Measurements from ENCODE around the gene MGAT4A. TPM values are rescaled to one million over a fixed set of nuclear protein-coding genes. Genes with fewer than 3 reads are reported as not detected.

Gene MGAT4A
- total and polyA plus RNA-seq, 2 of the 13 experiments (the other 11 are each of a cell fraction or from before 2014, with no cell fraction given) = 47.2 to 90.9 TPM

DNA sequence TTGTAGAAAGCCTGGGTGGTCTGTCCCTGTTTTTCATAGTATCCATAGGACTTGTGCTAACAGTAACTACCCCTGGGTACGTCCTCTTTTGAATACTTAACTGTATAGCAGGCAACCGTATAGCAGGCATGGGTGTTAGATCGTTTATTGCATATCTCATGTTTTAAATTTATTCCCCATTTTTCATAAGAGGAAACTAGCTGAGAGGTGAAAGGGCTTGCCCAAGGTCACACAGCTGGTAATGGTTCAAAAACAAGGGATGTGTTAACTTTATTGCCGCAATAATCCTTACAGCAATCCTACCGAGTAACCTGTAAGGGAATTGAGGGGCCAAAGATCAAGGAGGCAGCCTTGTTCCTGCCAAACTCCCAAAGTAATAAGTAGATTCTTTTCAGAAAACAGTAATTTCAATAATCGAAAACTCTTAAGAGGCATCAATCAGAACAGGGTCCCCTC is 990 bp upstream of the MGAT4A start (continued):
- TF ChIP-seq, protein P1, sequence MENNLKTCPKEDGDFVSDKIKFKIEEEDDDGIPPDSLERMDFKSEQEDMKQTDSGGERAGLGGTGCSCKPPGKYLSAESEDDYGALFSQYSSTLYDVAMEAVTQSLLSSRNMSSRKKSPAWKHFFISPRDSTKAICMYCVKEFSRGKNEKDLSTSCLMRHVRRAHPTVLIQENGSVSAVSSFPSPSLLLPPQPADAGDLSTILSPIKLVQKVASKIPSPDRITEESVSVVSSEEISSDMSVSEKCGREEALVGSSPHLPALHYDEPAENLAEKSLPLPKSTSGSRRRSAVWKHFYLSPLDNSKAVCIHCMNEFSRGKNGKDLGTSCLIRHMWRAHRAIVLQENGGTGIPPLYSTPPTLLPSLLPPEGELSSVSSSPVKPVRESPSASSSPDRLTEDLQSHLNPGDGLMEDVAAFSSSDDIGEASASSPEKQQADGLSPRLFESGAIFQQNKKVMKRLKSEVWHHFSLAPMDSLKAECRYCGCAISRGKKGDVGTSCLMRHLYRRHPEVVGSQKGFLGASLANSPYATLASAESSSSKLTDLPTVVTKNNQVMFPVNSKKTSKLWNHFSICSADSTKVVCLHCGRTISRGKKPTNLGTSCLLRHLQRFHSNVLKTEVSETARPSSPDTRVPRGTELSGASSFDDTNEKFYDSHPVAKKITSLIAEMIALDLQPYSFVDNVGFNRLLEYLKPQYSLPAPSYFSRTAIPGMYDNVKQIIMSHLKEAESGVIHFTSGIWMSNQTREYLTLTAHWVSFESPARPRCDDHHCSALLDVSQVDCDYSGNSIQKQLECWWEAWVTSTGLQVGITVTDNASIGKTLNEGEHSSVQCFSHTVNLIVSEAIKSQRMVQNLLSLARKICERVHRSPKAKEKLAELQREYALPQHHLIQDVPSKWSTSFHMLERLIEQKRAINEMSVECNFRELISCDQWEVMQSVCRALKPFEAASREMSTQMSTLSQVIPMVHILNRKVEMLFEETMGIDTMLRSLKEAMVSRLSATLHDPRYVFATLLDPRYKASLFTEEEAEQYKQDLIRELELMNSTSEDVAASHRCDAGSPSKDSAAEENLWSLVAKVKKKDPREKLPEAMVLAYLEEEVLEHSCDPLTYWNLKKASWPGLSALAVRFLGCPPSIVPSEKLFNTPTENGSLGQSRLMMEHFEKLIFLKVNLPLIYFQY (CRISPR knock-in tag; IDR thresholded peaks at IDR 0.05; ENCODE audit: borderline replicate concordance) = no peak
- TF ChIP-seq PPARG (CRISPR knock-in tag; conservative IDR thresholded peaks at IDR 0.05) (peak; percentile 77; the same call in 1 of the 2 replicates), RBFOX2 (IDR thresholded peaks at IDR 0.05; ENCODE audit: low read depth, low read length) (peak; percentile 10; the same call in 1 of the 2 replicates), NR2F6 (IDR thresholded peaks at IDR 0.05) (peak; percentile 89), NR2F6 (CRISPR knock-in tag; IDR thresholded peaks at IDR 0.05) (peak; percentile 70; the same call in 1 of the 2 replicates), HDAC2 (CRISPR knock-in tag; IDR thresholded peaks at IDR 0.05) (peak; percentile 49; the same call in 1 of the 2 replicates), SIX4 (CRISPR knock-in tag; IDR thresholded peaks at IDR 0.05) (no peak), TEF (CRISPR knock-in tag; IDR thresholded peaks at IDR 0.05) (no peak), NONO (IDR thresholded peaks at IDR 0.05) (no peak), NONO (CRISPR knock-in tag; conservative IDR thresholded peaks at IDR 0.05) (no peak), ELF3 (CRISPR knock-in tag; IDR thresholded peaks at IDR 0.05) (peak; percentile 29; the same call in 1 of the 2 replicates), ZNF737 (CRISPR knock-in tag; IDR thresholded peaks at IDR 0.05; ENCODE audit: borderline replicate concordance) (no peak), GPN1 (CRISPR knock-in tag; IDR thresholded peaks at IDR 0.05; ENCODE audit: borderline replicate concordance) (no peak), HHEX (CRISPR knock-in tag; IDR thresholded peaks at IDR 0.05) (no peak), PHF5A (CRISPR knock-in tag; IDR thresholded peaks at IDR 0.05; ENCODE audit: low read depth, unreplicated experiment) (no peak), SAP130 (CRISPR knock-in tag; IDR thresholded peaks at IDR 0.05; ENCODE audit: low read depth) (peak; percentile 72), HMG20A (CRISPR knock-in tag; IDR thresholded peaks at IDR 0.05; ENCODE audit: borderline replicate concordance) (peak; percentile 54; the same call in 1 of the 2 replicates), ZNF563 (CRISPR knock-in tag; IDR thresholded peaks at IDR 0.05) (no peak), THRA (CRISPR knock-in tag; IDR thresholded peaks at IDR 0.05; ENCODE audit: borderline replicate concordance) (peak; percentile 15; the same call in 1 of the 2 replicates), ZFP90 (CRISPR knock-in tag; IDR thresholded peaks at IDR 0.05; ENCODE audit: borderline replicate concordance) (no peak), ZNF207 (IDR thresholded peaks at IDR 0.05; ENCODE audit: borderline replicate concordance) (no peak)
- TF ChIP-seq, protein P2, sequence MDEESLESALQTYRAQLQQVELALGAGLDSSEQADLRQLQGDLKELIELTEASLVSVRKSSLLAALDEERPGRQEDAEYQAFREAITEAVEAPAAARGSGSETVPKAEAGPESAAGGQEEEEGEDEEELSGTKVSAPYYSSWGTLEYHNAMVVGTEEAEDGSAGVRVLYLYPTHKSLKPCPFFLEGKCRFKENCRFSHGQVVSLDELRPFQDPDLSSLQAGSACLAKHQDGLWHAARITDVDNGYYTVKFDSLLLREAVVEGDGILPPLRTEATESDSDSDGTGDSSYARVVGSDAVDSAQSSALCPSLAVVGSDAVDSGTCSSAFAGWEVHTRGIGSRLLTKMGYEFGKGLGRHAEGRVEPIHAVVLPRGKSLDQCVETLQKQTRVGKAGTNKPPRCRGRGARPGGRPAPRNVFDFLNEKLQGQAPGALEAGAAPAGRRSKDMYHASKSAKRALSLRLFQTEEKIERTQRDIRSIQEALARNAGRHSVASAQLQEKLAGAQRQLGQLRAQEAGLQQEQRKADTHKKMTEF (CRISPR knock-in tag; IDR thresholded peaks at IDR 0.05) = no peak
- TF ChIP-seq, protein P3, sequence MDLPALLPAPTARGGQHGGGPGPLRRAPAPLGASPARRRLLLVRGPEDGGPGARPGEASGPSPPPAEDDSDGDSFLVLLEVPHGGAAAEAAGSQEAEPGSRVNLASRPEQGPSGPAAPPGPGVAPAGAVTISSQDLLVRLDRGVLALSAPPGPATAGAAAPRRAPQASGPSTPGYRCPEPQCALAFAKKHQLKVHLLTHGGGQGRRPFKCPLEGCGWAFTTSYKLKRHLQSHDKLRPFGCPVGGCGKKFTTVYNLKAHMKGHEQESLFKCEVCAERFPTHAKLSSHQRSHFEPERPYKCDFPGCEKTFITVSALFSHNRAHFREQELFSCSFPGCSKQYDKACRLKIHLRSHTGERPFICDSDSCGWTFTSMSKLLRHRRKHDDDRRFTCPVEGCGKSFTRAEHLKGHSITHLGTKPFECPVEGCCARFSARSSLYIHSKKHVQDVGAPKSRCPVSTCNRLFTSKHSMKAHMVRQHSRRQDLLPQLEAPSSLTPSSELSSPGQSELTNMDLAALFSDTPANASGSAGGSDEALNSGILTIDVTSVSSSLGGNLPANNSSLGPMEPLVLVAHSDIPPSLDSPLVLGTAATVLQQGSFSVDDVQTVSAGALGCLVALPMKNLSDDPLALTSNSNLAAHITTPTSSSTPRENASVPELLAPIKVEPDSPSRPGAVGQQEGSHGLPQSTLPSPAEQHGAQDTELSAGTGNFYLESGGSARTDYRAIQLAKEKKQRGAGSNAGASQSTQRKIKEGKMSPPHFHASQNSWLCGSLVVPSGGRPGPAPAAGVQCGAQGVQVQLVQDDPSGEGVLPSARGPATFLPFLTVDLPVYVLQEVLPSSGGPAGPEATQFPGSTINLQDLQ (CRISPR knock-in tag; IDR thresholded peaks at IDR 0.05) = no peak
